ENCODE data around the gene ZFX. TPM values are rescaled to one million over a fixed set of nuclear protein-coding genes. Genes with fewer than 3 reads are reported as not detected.

ZFX gene
- total RNA-seq, 1 experiment from 2014 or later = 66.8 TPM

GRCh38 chrX:24262309-24262708 is 112.8 kb downstream of the ZFX start:
- Histone ChIP-seq H3K23ac (ENCODE audit: insufficient read length, low read depth, low read length) (no peak overlapping the region), H3K23me2 (ENCODE audit: insufficient read length, low read depth, low read length, poor library complexity, severe bottlenecking) (no peaks in the 10 kb centered on the region), H3K79me2 (ENCODE audit: insufficient read depth, low read length) (no peaks in the 10 kb centered on the region), H3K27ac (ENCODE audit: insufficient read length, low read depth, low read length) (no peak overlapping the region), H3K4me2 (ENCODE audit: insufficient read depth, insufficient read length, low read length) (no peak overlapping the region), H3T11ph (ENCODE audit: low read length) (no peak overlapping the region), H2BK120ac (ENCODE audit: low read depth, low read length, poor library complexity, severe bottlenecking) (no peak overlapping the region), H2AK5ac (ENCODE audit: insufficient read length, low read length) (no peak overlapping the region), H2BK5ac (ENCODE audit: insufficient read length, low read length) (no peak overlapping the region), H3K27me3 (ENCODE audit: insufficient read depth, low read length) (no peaks in the 10 kb centered on the region), H3K9me3 (ENCODE audit: control insufficient read depth, low read depth, low read length) (no peaks in the 10 kb centered on the region), H2AFZ (ENCODE audit: low read length) (no peak overlapping the region), H4K8ac (replicated peaks; ENCODE audit: insufficient read length, low read depth, low read length) (no peak overlapping the region), H4K20me1 (ENCODE audit: control insufficient read depth, insufficient read depth, insufficient read length) (no peaks in the 10 kb centered on the region), H2BK15ac (ENCODE audit: low read depth, low read length) (no peak overlapping the region), H3K56ac (ENCODE audit: insufficient read length, low read depth, low read length) (no peak overlapping the region), H3K79me1 (ENCODE audit: insufficient read depth, low read depth, low read length, poor library complexity, severe bottlenecking) (no peaks in the 10 kb centered on the region), H3K4me1 (ENCODE audit: insufficient read depth, low read length) (no peaks in the 10 kb centered on the region), H2BK12ac (ENCODE audit: insufficient read length, low read depth, low read length) (no peak overlapping the region), H3K9ac (ENCODE audit: extremely low read depth, insufficient read length, low read length) (no peak overlapping the region), H4K91ac (ENCODE audit: insufficient read length, low read depth, low read length) (no peak overlapping the region), H2BK20ac (ENCODE audit: low read depth, low read length, poor library complexity, severe bottlenecking) (no peak overlapping the region), H3K14ac (ENCODE audit: insufficient read depth, low read length) (no peak overlapping the region), H3K4ac (ENCODE audit: low read depth, low read length) (no peak overlapping the region), H4K5ac (ENCODE audit: insufficient read length, low read depth, low read length) (no peak overlapping the region), H3K18ac (ENCODE audit: insufficient read length, low read depth, low read length) (no peak overlapping the region)
- Mint-ChIP-seq H3K4me3 (no peak overlapping the region), H3K4me1 (peaks cover 6 to 12% of the 10 kb centered on the region in 2 experiments; a peak in 3 of 4 replicates), H3K27me3 (ENCODE audit: low read depth) (no peaks in the 10 kb centered on the region), H3K27ac (no peak overlapping the region), H3K36me3 (ENCODE audit: insufficient read depth in 1 of 3, low read depth in 3 of 3) (peaks cover 0 to 9% (median 0%) of the 10 kb centered on the region in 3 experiments; a peak in 4 of 7 replicates), H3K9me3 (0 out of 5 replicates have a peak, but pooled peaks cover 0 to 7% of the 10 kb centered on the region in 2 experiments)
- TF ChIP-seq CTCF (conservative IDR thresholded peaks at IDR 0.05) = no peak
- WGBS (ENCODE audit: extremely low coverage, insufficient read length, low lambda C conversion rate) = no CpG with 5 or more reads among the region's 3 CpGs
- no peak for DNase-seq
